Measurements from ENCODE around the gene BTBD1. TPM values are rescaled to one million over a fixed set of nuclear protein-coding genes. Genes with fewer than 3 reads are reported as not detected.
A peak's percentile ranks its signal among the peaks of the same experiment; 100 is the strongest.

The BTBD1 gene
- total RNA-seq, 1 donor from 2014 or later, result 37.8 TPM

- no peak for TF ChIP-seq CTCF (conservative IDR thresholded peaks at IDR 0.05)
- H3K27ac Mint-ChIP-seq (ENCODE audit: unreplicated experiment), result no peak overlapping the region
- no peaks in the 10 kb centered on the region for H3K9me3 Mint-ChIP-seq
- H3K27me3 Mint-ChIP-seq (ENCODE audit: low read depth), result no peaks in the 10 kb centered on the region
- no peak overlapping the region for H3K4me3 Mint-ChIP-seq
- no peak for DNase-seq (ENCODE audit: low read depth, low spot score)
- H3K4me1 Mint-ChIP-seq, result no peaks in the 10 kb centered on the region
- peaks cover 3% of the 10 kb centered on the region for H3K36me3 Mint-ChIP-seq (ENCODE audit: low read depth)
Observed at GRCh38 chr15:82999426-82999825, 67.6 kb downstream of the BTBD1 start.

GRCh38 chr15:82995938-82996337, 71.1 kb downstream of the BTBD1 start:
- peaks cover 6% of the 10 kb centered on the region for H3K36me3 Mint-ChIP-seq (ENCODE audit: low read depth)
- H3K4me3 Mint-ChIP-seq, result no peak overlapping the region

GRCh38 chr15:82995076-82995475, 72.0 kb downstream of the BTBD1 start:
- DNase-seq (ENCODE audit: low read depth, low spot score), result no peak
- Mint-ChIP-seq H3K4me1 (no peaks in the 10 kb centered on the region), H3K36me3 (ENCODE audit: low read depth) (peaks cover 8% of the 10 kb centered on the region), H3K4me3 (no peak overlapping the region), H3K27ac (ENCODE audit: unreplicated experiment) (no peak overlapping the region), H3K9me3 (no peaks in the 10 kb centered on the region), H3K27me3 (ENCODE audit: low read depth) (no peaks in the 10 kb centered on the region)
- no peak for TF ChIP-seq CTCF (conservative IDR thresholded peaks at IDR 0.05)

More at GRCh38 chr15:82995938-82996337, 71.1 kb downstream of the BTBD1 start:
- Mint-ChIP-seq H3K27ac (ENCODE audit: unreplicated experiment) (peak overlapping the region; percentile 35), H3K9me3 (no peaks in the 10 kb centered on the region), H3K4me1 (no peaks in the 10 kb centered on the region), H3K27me3 (ENCODE audit: low read depth) (no peaks in the 10 kb centered on the region)
- DNase-seq (ENCODE audit: low read depth, low spot score), result no peak
- TF ChIP-seq CTCF (conservative IDR thresholded peaks at IDR 0.05), result no peak

GRCh38 chr15:82993144-82993543, 73.9 kb downstream of the BTBD1 start:
- H3K4me3 Mint-ChIP-seq, result no peak overlapping the region
- H3K27me3 Mint-ChIP-seq (ENCODE audit: low read depth), result no peaks in the 10 kb centered on the region
- no peaks in the 10 kb centered on the region for H3K4me1 Mint-ChIP-seq
- no peak for TF ChIP-seq CTCF (conservative IDR thresholded peaks at IDR 0.05)
- H3K27ac Mint-ChIP-seq (ENCODE audit: unreplicated experiment), result no peak overlapping the region
- H3K9me3 Mint-ChIP-seq, result no peaks in the 10 kb centered on the region
- no peak for DNase-seq (ENCODE audit: low read depth, low spot score)
- H3K36me3 Mint-ChIP-seq (ENCODE audit: low read depth), result peaks cover 12% of the 10 kb centered on the region

GRCh38 chr15:82992436-82992998, 74.5 kb downstream of the BTBD1 start:
- Mint-ChIP-seq H3K4me1 (peaks cover under 1% of the 10 kb centered on the region), H3K9me3 (no peaks in the 10 kb centered on the region), H3K27ac (ENCODE audit: unreplicated experiment) (no peak overlapping the region), H3K36me3 (ENCODE audit: low read depth) (peaks cover 12% of the 10 kb centered on the region), H3K4me3 (no peak overlapping the region), H3K27me3 (ENCODE audit: low read depth) (no peaks in the 10 kb centered on the region)
- DNase-seq (ENCODE audit: low read depth, low spot score), result no peak
- no peak for TF ChIP-seq CTCF (conservative IDR thresholded peaks at IDR 0.05)
